SK-N-MC (cell line): Measurements from ENCODE around the gene AOAH.

Experiments used
- EZH2 ChIP-seq: fragments of 200-600 bp; sonication (generic); IDR thresholded peaks from one replicate; pipeline ENCODE4 v1.6.1; 2017; ENCODE audit warnings: antibody characterized with exemption
- POLR2AphosphoS5 ChIP-seq: IDR thresholded peaks from 2 replicates; pipeline ENCODE4 v1.6.1; 2012; ENCODE audit warnings: mild to moderate bottlenecking, low read depth, low read length, borderline replicate concordance

GRCh38 chr7:36535866-36536664, 188.2 kb downstream of the AOAH start:
- TF ChIP-seq POLR2AphosphoS5 (no peak), EZH2 (no peak)
